ENCODE data around the gene RNF20. TPM values are rescaled to one million over a fixed set of nuclear protein-coding genes. Genes with fewer than 3 reads are reported as not detected.

Gene RNF20
- total RNA-seq, 4 donors from 2014 or later, result 17.3 to 24.6 (median 20.9) TPM

- H3K27me3 ChIP-seq, result no peaks in the 10 kb centered on the region
- H3K4me3 ChIP-seq, result no peak overlapping the region
- H3K36me3 ChIP-seq, result peaks cover 0 to 75% (median 0%) of the 10 kb centered on the region in 3 donors
- no peaks in the 10 kb centered on the region for H3K4me1 ChIP-seq
- TF ChIP-seq, protein P1, sequence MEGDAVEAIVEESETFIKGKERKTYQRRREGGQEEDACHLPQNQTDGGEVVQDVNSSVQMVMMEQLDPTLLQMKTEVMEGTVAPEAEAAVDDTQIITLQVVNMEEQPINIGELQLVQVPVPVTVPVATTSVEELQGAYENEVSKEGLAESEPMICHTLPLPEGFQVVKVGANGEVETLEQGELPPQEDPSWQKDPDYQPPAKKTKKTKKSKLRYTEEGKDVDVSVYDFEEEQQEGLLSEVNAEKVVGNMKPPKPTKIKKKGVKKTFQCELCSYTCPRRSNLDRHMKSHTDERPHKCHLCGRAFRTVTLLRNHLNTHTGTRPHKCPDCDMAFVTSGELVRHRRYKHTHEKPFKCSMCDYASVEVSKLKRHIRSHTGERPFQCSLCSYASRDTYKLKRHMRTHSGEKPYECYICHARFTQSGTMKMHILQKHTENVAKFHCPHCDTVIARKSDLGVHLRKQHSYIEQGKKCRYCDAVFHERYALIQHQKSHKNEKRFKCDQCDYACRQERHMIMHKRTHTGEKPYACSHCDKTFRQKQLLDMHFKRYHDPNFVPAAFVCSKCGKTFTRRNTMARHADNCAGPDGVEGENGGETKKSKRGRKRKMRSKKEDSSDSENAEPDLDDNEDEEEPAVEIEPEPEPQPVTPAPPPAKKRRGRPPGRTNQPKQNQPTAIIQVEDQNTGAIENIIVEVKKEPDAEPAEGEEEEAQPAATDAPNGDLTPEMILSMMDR (IDR thresholded peaks at IDR 0.05), result no peak
- TF ChIP-seq POLR2A (IDR thresholded peaks at IDR 0.05), result no peak
- intact Hi-C loops (cut with DNase I), result no loop called here
- WGBS, 2 donors, result 86 to 88% methylated on average over 3 of the region's 3 CpGs
- DNase-seq, result no peak
- no peak overlapping the region for H3K27ac ChIP-seq
- H3K9me3 ChIP-seq, result no peaks in the 10 kb centered on the region
These were observed 34.2 kb downstream of the RNF20 start for GRCh38 chr9:101567725-101568350.

DNA sequence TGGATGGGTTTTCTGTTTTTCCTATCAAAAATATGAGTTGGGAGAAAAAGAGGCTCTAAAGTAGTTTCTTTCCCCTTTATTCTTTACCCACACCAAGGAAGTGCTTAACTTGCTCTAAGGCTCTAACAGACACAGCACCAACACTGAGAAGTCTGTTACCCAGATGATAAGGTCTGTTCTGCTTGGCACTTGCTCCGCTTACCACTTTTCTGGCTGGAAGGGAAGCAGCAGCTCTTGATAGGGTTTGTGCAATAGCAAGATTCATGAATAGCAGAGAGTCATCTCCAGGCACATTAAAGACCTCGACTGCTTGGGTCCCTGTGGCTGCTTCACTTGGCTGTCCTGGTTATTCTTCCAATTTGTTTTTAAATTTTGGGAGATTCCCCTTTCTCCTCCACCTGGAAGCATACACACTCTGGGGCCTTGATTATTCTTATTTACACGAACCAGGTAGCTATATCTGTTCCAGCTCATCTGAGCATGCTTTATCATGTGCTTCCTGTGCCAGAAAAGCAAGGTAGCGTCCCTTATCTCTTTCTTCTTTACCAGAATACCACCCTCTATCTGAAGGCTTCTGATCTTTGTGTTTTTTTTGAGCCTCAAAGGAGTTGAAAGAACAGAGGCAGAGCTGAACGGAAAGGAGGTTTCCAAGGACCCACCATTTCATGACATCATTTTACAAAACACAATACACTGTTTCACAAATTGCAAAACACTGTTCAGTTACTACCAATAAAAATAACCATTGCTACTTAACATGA is 36.3 kb downstream of the RNF20 start:
- Histone ChIP-seq H3K36me3 (peaks cover 0 to 54% (median 0%) of the 10 kb centered on the region in 3 donors), H3K27ac (no peak overlapping the region), H3K4me3 (no peak overlapping the region), H3K9me3 (no peaks in the 10 kb centered on the region), H3K4me1 (no peaks in the 10 kb centered on the region), H3K27me3 (no peaks in the 10 kb centered on the region)
- TF ChIP-seq, protein P1 (IDR thresholded peaks at IDR 0.05), result no peak
- no peak for TF ChIP-seq POLR2A (IDR thresholded peaks at IDR 0.05)
- intact Hi-C loops (cut with DNase I), result no loop called here
- 74 to 83% methylated on average over 5 of the region's 5 CpGs for WGBS, 2 donors
- no peak for DNase-seq

DNA sequence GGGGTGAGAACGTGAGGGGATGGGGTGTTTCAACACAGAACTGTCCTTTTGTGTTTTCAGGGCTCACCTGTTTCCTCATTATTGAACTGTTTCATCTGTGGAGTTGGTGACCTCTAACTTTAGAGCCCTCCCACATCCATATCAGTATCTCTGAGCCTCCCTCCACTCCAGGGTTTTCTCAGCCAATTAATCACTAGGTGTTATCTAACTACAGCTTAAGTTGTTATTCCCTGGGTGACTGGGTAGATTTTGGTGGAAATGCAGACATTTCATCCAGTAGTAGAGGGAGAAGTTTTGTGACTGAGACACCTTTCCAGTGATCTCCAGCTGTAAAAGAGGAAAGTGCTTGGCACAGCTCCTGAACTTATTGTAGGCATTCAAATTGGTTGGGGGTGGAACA is 37.5 kb downstream of the RNF20 start:
- Histone ChIP-seq H3K4me3 (no peak overlapping the region), H3K4me1 (no peaks in the 10 kb centered on the region), H3K36me3 (peaks cover 0 to 42% (median 0%) of the 10 kb centered on the region in 3 donors), H3K27ac (no peak overlapping the region), H3K9me3 (no peaks in the 10 kb centered on the region), H3K27me3 (no peaks in the 10 kb centered on the region)
- no peak for TF ChIP-seq POLR2A (IDR thresholded peaks at IDR 0.05)
- TF ChIP-seq, protein P1 (IDR thresholded peaks at IDR 0.05), result no peak
- DNase-seq, result no peak
- 64 to 100% methylated on average over 1 of the region's 1 CpG for WGBS, 2 donors
- intact Hi-C loops (cut with DNase I), result no loop called here

- Histone ChIP-seq H3K9me3 (no peaks in the 10 kb centered on the region), H3K27ac (no peak overlapping the region), H3K4me3 (no peak overlapping the region), H3K36me3 (peaks cover 0 to 30% (median 0%) of the 10 kb centered on the region in 3 donors), H3K27me3 (no peaks in the 10 kb centered on the region), H3K4me1 (no peaks in the 10 kb centered on the region)
- no peak for DNase-seq
- intact Hi-C loops (cut with DNase I), result no loop called here
- TF ChIP-seq, protein P1 (IDR thresholded peaks at IDR 0.05), result no peak
- no peak for TF ChIP-seq POLR2A (IDR thresholded peaks at IDR 0.05)
- WGBS, 2 donors, result 49 to 87% methylated on average over 2 of the region's 2 CpGs
These were observed 38.7 kb downstream of the RNF20 start for GRCh38 chr9:101572316-101572715.

GRCh38 chr9:101574731-101575333 is 41.2 kb downstream of the RNF20 start:
- no peak overlapping the region for H3K4me3 ChIP-seq
- H3K4me1 ChIP-seq, result no peaks in the 10 kb centered on the region
- intact Hi-C loops (cut with DNase I), result no loop called here
- TF ChIP-seq, protein P1 (IDR thresholded peaks at IDR 0.05), result no peak
- no peak for TF ChIP-seq POLR2A (IDR thresholded peaks at IDR 0.05)
- peaks cover 0 to 8% (median 0%) of the 10 kb centered on the region in 3 donors for H3K36me3 ChIP-seq
- no peak overlapping the region for H3K27ac ChIP-seq
- H3K9me3 ChIP-seq, result no peaks in the 10 kb centered on the region
- DNase-seq, result no peak
- no peaks in the 10 kb centered on the region for H3K27me3 ChIP-seq

All from esophagus squamous epithelium (tissue), 5 donors.